ENCODE measurements around the gene HNRNPLL. TPM values are rescaled to one million over a fixed set of nuclear protein-coding genes. Genes with fewer than 3 reads are reported as not detected.

HNRNPLL gene
- total and polyA plus RNA-seq, 2 of the 13 experiments (the other 11 are each of a cell fraction or from before 2014, with no cell fraction given), result 49.4 to 103 TPM

DNA sequence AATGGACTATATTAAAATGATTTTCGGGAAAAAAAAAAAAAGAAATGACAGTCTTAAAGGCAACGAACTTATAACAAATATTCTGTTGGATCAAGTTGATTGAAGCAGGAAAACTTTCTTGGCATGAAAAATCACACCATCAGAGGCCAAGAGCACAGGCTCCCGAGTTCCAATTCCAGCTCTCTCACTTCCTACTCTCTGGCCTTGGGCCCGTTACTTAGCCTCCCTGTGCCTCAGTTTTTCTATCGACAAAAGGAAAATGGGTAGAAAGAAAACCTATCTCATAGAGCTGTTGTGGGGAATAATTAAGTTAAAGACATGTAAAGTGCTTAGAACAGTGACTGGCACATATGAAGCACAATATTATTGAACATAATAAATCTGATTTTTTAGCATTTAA, 74.2 kb downstream of the HNRNPLL start:
- H3K9ac ChIP-seq (ENCODE audit: insufficient read depth, low read depth, low read length), result no peak overlapping the region
- H3K4me1 ChIP-seq (ENCODE audit: insufficient read depth, low read length), result peaks cover 55% of the 10 kb centered on the region
- ChIA-PET CTCF (ENCODE audit: low intra/inter-chr PET ratio, low total read pairs) (no interaction called here), POLR2A (interaction anchor here (1.2 kb wide), 1 partner anchor 223 kb away, joined by 6 read pairs; the partner anchor contains the start of gene SRSF7)
- DNase-seq (ENCODE audit: low spot score) (no peak), FAIRE-seq (no peak), ATAC-seq (no peak)
- WGBS (ENCODE audit: low lambda C conversion rate), result 61% methylated on average over 5 of the region's 5 CpGs
- no peaks in the 10 kb centered on the region for H3K9me3 ChIP-seq (ENCODE audit: low read length)
- in situ Hi-C loops (cut with HindIII; ENCODE audit: extremely low pct_ligation_motif_present, low pct_unique_long_range_greater_than_20kb), result no loop called here
- TF ChIP-seq ZNF629 (CRISPR knock-in tag; conservative IDR thresholded peaks at IDR 0.05) (peak; percentile 58), ZNF331 (CRISPR knock-in tag; IDR thresholded peaks at IDR 0.05) (no peak), RXRA (CRISPR knock-in tag; IDR thresholded peaks at IDR 0.05) (no peak), CBX2 (IDR thresholded peaks at IDR 0.05; ENCODE audit: low read depth, low read length) (peak; percentile 76), CBX2 (CRISPR knock-in tag; IDR thresholded peaks at IDR 0.05; ENCODE audit: low read depth) (no peak), PHF21A (CRISPR knock-in tag; IDR thresholded peaks at IDR 0.05) (no peak)
- TF ChIP-seq, protein P1, sequence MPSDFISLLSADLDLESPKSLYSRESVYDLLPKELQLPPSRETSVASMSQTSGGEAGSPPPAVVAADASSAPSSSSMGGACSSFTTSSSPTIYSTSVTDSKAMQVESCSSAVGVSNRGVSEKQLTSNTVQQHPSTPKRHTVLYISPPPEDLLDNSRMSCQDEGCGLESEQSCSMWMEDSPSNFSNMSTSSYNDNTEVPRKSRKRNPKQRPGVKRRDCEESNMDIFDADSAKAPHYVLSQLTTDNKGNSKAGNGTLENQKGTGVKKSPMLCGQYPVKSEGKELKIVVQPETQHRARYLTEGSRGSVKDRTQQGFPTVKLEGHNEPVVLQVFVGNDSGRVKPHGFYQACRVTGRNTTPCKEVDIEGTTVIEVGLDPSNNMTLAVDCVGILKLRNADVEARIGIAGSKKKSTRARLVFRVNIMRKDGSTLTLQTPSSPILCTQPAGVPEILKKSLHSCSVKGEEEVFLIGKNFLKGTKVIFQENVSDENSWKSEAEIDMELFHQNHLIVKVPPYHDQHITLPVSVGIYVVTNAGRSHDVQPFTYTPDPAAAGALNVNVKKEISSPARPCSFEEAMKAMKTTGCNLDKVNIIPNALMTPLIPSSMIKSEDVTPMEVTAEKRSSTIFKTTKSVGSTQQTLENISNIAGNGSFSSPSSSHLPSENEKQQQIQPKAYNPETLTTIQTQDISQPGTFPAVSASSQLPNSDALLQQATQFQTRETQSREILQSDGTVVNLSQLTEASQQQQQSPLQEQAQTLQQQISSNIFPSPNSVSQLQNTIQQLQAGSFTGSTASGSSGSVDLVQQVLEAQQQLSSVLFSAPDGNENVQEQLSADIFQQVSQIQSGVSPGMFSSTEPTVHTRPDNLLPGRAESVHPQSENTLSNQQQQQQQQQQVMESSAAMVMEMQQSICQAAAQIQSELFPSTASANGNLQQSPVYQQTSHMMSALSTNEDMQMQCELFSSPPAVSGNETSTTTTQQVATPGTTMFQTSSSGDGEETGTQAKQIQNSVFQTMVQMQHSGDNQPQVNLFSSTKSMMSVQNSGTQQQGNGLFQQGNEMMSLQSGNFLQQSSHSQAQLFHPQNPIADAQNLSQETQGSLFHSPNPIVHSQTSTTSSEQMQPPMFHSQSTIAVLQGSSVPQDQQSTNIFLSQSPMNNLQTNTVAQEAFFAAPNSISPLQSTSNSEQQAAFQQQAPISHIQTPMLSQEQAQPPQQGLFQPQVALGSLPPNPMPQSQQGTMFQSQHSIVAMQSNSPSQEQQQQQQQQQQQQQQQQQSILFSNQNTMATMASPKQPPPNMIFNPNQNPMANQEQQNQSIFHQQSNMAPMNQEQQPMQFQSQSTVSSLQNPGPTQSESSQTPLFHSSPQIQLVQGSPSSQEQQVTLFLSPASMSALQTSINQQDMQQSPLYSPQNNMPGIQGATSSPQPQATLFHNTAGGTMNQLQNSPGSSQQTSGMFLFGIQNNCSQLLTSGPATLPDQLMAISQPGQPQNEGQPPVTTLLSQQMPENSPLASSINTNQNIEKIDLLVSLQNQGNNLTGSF (CRISPR knock-in tag; IDR thresholded peaks at IDR 0.05), result no peak
- intact Hi-C loops (cut with micrococcal nuclease; ENCODE audit: unreplicated experiment), result no loop called here
- H3K79me2 ChIP-seq (ENCODE audit: insufficient read depth, low read length), result no peaks in the 10 kb centered on the region
- H3K36me3 ChIP-seq (replicated peaks in 1 of 2; ENCODE audit: control insufficient read depth in 1 of 2, insufficient read depth in 2 of 2, low read length in 2 of 2), result no peaks in the 10 kb centered on the region
- H3K27ac ChIP-seq (ENCODE audit: extremely low read length, insufficient read depth, low read length), result no peak overlapping the region
- H2AFZ ChIP-seq (ENCODE audit: low read length), result no peak overlapping the region
- peaks cover 3 to 36% of the 10 kb centered on the region in 2 experiments; a peak in 4 of 5 replicates for H3K27me3 ChIP-seq (ENCODE audit: control insufficient read depth in 1 of 2, insufficient read depth in 2 of 2, low read length in 2 of 2)
- no peaks in the 10 kb centered on the region for H4K20me1 ChIP-seq (ENCODE audit: insufficient read depth, low read length)
- BruUV-seq (replicated peaks), result no TSS peak
- peak overlapping the region; percentile 86 for H3K4me2 ChIP-seq (ENCODE audit: low read depth, low read length)
- no peak overlapping the region for H3K4me3 ChIP-seq (replicated peaks in 1 of 3; ENCODE audit: insufficient read depth in 1 of 3, low read depth in 2 of 3, low read length in 3 of 3)
